ENCODE data around the gene DUSP7. TPM values are rescaled to one million over a fixed set of nuclear protein-coding genes. Genes with fewer than 3 reads are reported as not detected.

DUSP7 gene
- total RNA-seq, 1 experiment from 2014 or later = 40.9 TPM

DNA sequence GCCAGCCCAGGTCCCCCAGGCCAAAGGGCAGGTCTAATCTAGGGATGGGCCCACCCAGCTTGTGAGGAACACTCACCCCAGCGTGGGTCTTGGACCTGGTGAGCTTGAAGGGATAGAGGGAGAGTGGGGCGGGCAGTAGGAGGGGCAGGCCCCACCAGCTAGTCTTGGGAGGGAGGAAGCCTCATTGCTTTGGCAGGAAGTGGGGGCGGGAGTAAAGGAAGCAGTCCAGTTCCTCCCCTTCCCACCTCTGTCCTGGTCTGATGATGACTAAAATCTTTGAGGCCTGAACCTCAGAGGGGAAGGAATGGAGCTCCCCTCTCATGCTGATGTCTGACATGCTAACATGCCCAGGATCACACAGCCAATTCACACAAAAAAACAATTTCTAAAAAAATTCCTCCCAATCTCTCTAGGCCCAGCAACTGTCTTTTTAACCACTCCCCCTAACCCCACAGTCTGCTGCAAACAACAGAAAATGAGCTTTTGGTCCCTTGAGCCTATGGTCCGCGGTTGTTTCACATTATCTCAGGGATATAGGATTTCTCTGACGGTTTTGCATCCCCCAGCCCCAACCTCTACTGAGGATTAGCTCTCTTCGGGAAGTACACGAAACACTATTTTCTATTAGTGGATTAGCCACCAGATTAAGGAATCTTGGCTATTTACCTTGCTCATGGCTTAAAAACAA, 30.7 kb upstream of the DUSP7 start:
- Histone ChIP-seq H3K9me3 (ENCODE audit: low read length) (no peaks in the 10 kb centered on the region), H3K36me3 (ENCODE audit: low read depth, low read length) (no peaks in the 10 kb centered on the region; the same call in 1 of the 2 replicates), H3K79me2 (ENCODE audit: low read length) (no peaks in the 10 kb centered on the region), H2AFZ (ENCODE audit: low read length) (no peak overlapping the region), H3K9ac (ENCODE audit: low read length) (no peak overlapping the region), H3K27ac (ENCODE audit: low read length) (no peak overlapping the region), H3K27me3 (ENCODE audit: low read length) (no peaks in the 10 kb centered on the region), H3K4me3 (ENCODE audit: low read length) (no peak overlapping the region), H3K9me2 (replicated peaks; ENCODE audit: low read length) (no peaks in the 10 kb centered on the region), H3K4me1 (ENCODE audit: insufficient read depth, low read length) (peaks cover 16% of the 10 kb centered on the region), H3K4me2 (ENCODE audit: low read length) (no peak overlapping the region), H3F3A (ENCODE audit: low read length, unreplicated experiment) (no peaks in the 10 kb centered on the region), H4K20me1 (ENCODE audit: low read length) (no peaks in the 10 kb centered on the region)
- no TSS peak for BruUV-seq (replicated peaks)
- ChIA-PET POLR2A (ENCODE audit: unreplicated experiment) (interaction anchor here (0.7 kb wide), 1 partner anchor 14 kb away, joined by 5 read pairs; no protein-coding TSS in a partner anchor), CTCF (no interaction called here)
- no peak for DNase-seq
- TF ChIP-seq EZH2 (IDR thresholded peaks at IDR 0.05; ENCODE audit: low read length, unreplicated experiment) (no peak), EZH2phosphoT487 (IDR thresholded peaks at IDR 0.05; ENCODE audit: borderline replicate concordance, low read length) (no peak)
- TF ChIP-seq, protein P1, sequence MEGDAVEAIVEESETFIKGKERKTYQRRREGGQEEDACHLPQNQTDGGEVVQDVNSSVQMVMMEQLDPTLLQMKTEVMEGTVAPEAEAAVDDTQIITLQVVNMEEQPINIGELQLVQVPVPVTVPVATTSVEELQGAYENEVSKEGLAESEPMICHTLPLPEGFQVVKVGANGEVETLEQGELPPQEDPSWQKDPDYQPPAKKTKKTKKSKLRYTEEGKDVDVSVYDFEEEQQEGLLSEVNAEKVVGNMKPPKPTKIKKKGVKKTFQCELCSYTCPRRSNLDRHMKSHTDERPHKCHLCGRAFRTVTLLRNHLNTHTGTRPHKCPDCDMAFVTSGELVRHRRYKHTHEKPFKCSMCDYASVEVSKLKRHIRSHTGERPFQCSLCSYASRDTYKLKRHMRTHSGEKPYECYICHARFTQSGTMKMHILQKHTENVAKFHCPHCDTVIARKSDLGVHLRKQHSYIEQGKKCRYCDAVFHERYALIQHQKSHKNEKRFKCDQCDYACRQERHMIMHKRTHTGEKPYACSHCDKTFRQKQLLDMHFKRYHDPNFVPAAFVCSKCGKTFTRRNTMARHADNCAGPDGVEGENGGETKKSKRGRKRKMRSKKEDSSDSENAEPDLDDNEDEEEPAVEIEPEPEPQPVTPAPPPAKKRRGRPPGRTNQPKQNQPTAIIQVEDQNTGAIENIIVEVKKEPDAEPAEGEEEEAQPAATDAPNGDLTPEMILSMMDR (conservative IDR thresholded peaks at IDR 0.05; ENCODE audit: low read depth, low read length) = no peak
- intact Hi-C loops (cut with micrococcal nuclease) = no loop called here
- ATAC-seq = no peak

DNA sequence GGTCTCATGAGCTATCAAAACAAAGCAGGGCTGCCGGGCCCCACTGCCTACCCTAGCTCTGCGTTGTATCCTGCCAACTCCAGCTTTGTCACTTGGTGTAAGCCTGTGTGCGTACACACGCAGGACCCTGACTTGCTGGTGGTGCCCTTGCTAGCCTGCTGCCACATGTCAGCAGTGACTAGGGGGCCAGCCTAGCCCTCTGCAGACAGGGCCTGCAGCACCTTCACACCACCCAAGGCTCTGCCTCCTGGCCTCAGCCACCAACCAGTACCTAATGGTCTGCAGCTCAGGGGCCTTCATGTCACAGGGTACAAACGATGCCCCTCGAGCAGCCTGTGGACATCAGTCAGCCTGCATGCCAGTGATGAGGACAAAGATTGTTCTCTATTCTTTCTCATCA, 30.1 kb upstream of the DUSP7 start:
- intact Hi-C loops (cut with micrococcal nuclease) = no loop called here
- H3K36me3 ChIP-seq (ENCODE audit: low read depth, low read length) = no peaks in the 10 kb centered on the region; the same call in 1 of the 2 replicates
- no peak overlapping the region for H2AFZ ChIP-seq (ENCODE audit: low read length)
- H3K9me3 ChIP-seq (ENCODE audit: low read length) = no peaks in the 10 kb centered on the region
- ATAC-seq = no peak
- no peak overlapping the region for H3K27ac ChIP-seq (ENCODE audit: low read length)
- POLR2A ChIA-PET (ENCODE audit: unreplicated experiment) = no interaction called here
- H3K9ac ChIP-seq (ENCODE audit: low read length) = no peak overlapping the region
- CTCF ChIA-PET = no interaction called here
- H3K4me1 ChIP-seq (ENCODE audit: insufficient read depth, low read length) = peaks cover 16% of the 10 kb centered on the region
- no peaks in the 10 kb centered on the region for H4K20me1 ChIP-seq (ENCODE audit: low read length)
- H3K79me2 ChIP-seq (ENCODE audit: low read length) = no peaks in the 10 kb centered on the region
- no peak for DNase-seq
- H3K4me3 ChIP-seq (ENCODE audit: low read length) = no peak overlapping the region
- no TSS peak for BruUV-seq (replicated peaks)
- TF ChIP-seq EZH2 (IDR thresholded peaks at IDR 0.05; ENCODE audit: low read length, unreplicated experiment) = no peak
- TF ChIP-seq, protein P1 (conservative IDR thresholded peaks at IDR 0.05; ENCODE audit: low read depth, low read length) = no peak
- no peaks in the 10 kb centered on the region for H3F3A ChIP-seq (ENCODE audit: low read length, unreplicated experiment)
- no peak overlapping the region for H3K4me2 ChIP-seq (ENCODE audit: low read length)
- H3K27me3 ChIP-seq (ENCODE audit: low read length) = no peaks in the 10 kb centered on the region
- no peaks in the 10 kb centered on the region for H3K9me2 ChIP-seq (replicated peaks; ENCODE audit: low read length)

DNA sequence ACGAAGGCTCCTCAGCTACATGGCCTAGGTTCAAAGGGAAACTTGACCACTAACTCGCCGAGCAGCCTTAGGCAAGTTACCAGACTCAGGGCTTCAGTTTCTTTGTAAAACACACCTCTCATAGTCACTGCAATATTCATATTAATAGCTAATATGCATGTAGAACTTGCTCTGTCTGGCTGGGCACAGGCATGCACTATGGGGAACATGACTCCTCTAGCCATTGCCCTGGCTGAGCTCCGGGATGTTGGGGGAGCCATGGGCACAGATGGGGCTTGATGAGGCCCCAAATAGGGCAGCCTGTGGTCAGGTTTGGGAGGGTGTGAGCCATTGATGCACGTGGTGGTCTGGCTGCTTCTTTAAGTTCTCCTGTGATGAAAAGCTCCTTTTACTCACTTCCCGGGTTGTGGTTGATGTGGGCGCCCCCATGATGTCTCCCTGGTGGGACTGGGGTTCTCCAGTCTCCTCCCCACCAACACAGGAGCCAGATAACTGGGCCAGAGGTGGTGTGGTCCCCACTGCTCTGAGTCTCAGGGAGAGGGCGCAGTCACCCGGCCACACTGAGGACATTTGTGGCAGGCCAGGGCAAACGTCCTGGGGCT, 29.4 kb upstream of the DUSP7 start:
- Histone ChIP-seq H2AFZ (ENCODE audit: low read length) (no peak overlapping the region), H3K36me3 (ENCODE audit: low read depth, low read length) (no peaks in the 10 kb centered on the region; the same call in 1 of the 2 replicates), H3K9me2 (replicated peaks; ENCODE audit: low read length) (no peaks in the 10 kb centered on the region), H3K4me2 (ENCODE audit: low read length) (no peak overlapping the region), H3K4me1 (ENCODE audit: insufficient read depth, low read length) (peaks cover 15% of the 10 kb centered on the region), H3K79me2 (ENCODE audit: low read length) (no peaks in the 10 kb centered on the region), H3K9ac (ENCODE audit: low read length) (no peak overlapping the region), H3K4me3 (ENCODE audit: low read length) (no peak overlapping the region), H3K27ac (ENCODE audit: low read length) (no peak overlapping the region), H3F3A (ENCODE audit: low read length, unreplicated experiment) (no peaks in the 10 kb centered on the region), H4K20me1 (ENCODE audit: low read length) (no peaks in the 10 kb centered on the region), H3K27me3 (ENCODE audit: low read length) (no peaks in the 10 kb centered on the region), H3K9me3 (ENCODE audit: low read length) (no peaks in the 10 kb centered on the region)
- ATAC-seq (no peak), DNase-seq (no peak)
- BruUV-seq (replicated peaks) = no TSS peak
- intact Hi-C loops (cut with micrococcal nuclease) = no loop called here
- ChIA-PET POLR2A (ENCODE audit: unreplicated experiment) (no interaction called here), CTCF (no interaction called here)
- TF ChIP-seq EZH2phosphoT487 (IDR thresholded peaks at IDR 0.05; ENCODE audit: borderline replicate concordance, low read length) (no peak), EZH2 (IDR thresholded peaks at IDR 0.05; ENCODE audit: low read length, unreplicated experiment) (no peak)
- TF ChIP-seq, protein P1 (conservative IDR thresholded peaks at IDR 0.05; ENCODE audit: low read depth, low read length) = no peak
